ENCODE measurements around the gene BRICD5.

BRICD5 gene

DNA sequence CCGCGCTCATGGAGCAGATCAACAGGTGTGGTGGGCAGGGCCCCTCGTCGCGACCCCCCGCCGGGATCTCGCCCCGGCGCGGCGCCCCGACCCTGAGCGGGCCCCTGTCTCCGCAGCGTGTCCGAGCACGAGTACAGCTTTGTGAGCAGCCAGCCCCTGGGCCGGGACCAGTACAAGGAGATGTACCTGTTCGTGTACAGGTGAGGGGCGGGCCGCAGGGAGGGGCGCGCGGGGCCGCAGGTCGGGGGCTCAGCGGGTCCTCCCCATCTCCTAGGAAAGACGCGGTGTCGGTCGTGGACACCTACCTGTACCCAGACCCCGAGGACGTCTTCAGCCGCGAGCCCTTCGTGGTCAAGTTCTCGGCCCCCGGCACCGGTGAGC, 26.4 kb upstream of the BRICD5 start:
- DNase-seq: no peak

DNA sequence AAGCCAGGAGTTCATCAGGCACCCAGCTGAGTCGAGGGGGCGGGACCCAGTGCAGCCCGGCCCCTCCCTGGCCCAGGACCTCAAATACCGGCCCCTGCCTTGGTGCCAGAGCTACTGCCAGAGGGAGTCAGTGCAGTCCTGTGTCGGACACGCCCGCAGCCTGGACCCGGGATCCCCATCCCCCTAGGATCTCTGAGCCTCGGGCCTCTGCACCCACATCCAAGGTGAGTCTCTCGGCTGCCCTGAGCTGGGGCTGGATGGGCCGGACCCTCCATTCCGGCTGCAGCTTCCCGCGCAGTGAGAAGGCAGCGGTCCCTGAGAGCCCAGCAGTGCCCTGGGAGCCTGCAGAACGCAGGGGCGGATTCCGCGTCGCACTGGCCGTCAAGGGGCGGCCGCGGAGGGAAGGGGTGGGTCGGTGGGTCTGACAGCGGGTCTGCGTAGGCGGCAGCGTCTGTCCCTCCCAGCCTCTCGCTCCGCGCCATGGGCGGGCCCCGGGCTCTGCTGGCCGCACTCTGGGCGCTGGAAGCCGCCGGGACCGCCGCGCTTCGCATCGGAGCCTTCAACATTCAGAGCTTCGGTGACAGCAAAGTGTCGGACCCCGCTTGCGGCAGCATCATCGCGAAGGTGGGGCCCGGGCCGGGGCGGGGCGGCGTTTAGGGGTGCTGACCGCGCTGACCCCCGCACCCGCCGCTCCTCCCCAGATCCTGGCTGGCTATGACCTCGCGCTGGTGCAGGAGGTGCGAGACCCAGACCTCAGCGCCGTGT, 25.9 kb upstream of the BRICD5 start, which contains the start of gene DNASE1L2:
DNASE1L2 (plus strand) TSS at position 108 of the 765 bp plus-strand sequence; CDS start at position 481, 373 bp downstream.
- DNase-seq: no peak

DNA sequence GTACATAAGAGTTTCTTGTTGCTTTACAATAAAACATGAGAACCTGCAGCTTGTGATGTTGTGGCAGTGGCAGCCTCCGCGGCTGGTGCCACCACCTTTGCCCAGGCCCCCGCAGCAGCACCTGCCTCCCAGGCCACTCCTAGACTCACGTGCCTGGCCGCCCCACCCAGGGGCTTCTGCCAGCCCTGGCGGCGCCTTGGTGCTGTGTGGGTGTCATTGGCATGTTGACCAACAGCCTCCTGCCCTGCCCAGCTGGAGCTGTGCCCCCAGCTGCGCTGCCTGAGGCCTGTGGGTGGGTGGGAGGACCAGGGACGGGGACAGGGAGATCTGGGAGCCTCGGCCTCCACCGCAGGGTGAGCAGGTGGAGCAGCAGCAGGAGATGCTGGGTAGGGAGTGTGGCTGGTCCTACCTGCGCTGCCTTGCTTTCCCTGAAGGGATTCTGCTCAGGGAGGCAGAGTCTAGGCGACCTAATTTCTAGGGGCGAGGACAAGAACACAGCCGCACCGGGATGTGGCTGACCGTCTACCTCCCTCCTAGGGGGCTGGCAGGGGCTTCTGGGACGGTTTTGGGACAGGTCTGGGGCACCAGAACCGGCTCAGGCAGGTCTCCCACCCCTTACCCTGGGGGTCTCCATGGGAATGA, 25.2 kb upstream of the BRICD5 start:
- no peak for DNase-seq

DNA sequence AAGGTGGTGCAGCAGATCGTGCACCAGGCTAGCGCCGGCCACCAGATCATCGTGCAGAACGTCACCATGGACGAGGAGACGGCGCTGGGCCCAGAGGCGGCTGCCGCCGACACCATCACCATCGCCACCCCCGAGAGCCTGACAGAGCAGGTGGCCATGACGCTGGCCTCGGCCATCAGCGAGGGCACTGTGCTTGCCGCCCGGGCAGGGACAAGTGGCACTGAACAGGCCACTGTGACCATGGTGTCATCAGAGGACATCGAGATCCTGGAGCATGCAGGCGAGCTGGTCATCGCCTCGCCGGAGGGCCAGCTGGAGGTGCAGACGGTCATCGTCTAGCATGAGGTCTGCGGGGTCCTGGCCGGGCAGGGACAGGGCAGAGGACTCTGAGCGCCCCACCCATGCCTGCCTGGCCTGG, 24.6 kb upstream of the BRICD5 start:
- DNase-seq: no peak

DNA sequence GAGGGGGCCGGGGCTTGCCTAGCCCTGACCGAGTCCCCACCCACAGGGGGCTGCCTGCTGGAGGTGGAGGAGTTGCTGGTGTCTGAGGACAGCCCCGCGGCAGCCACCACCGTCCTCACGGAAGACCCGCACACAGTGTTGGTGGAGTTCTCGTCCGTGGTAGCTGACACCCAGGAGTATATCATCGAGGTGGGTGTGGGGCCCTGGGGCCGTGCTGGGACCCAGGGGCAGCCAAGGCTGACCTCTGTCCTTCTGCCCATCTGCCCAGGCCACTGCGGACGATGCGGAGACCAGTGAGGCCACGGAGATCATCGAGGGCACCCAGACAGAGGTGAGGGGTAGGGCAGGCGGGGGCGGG, 24.1 kb upstream of the BRICD5 start:
- no peak for DNase-seq

DNA sequence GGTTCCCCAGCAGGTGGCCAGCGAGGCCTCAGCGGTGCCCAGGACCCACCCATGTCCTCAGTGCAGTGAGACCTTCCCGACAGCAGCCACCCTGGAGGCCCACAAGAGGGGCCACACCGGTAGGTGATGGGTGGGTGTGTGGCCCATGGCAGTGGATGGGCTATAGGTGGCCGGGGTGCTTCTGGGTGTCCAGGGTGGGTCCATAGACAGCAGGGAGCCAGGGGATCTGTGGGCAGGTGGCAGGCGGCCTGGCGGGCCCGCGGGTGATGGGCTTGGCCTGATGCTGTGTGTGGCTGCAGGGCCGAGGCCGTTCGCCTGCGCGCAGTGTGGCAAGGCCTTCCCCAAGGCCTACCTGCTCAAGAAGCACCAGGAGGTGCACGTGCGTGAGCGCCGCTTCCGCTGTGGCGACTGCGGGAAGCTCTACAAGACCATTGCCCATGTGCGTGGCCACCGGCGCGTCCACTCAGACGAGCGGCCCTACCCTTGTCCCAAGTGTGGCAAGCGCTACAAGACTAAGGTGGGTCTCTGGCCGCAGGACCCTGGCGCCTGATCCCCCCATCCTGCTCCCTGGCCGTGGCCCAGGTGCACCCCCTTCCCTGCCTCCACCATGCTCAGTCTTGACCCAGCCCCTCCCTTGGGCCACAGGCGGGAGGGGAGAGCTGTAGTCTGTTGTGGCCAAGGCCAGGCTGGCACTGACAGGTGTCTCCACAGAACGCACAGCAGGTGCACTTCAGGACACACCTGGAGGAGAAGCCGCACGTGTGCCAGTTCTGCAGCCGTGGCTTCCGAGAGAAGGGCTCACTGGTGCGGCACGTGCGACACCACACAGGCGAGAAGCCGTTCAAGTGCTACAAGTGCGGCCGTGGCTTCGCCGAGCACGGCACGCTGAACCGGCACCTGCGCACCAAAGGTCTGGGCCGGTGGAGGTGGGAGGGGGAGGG, 23.5 kb upstream of the BRICD5 start:
- DNase-seq: no peak

DNA sequence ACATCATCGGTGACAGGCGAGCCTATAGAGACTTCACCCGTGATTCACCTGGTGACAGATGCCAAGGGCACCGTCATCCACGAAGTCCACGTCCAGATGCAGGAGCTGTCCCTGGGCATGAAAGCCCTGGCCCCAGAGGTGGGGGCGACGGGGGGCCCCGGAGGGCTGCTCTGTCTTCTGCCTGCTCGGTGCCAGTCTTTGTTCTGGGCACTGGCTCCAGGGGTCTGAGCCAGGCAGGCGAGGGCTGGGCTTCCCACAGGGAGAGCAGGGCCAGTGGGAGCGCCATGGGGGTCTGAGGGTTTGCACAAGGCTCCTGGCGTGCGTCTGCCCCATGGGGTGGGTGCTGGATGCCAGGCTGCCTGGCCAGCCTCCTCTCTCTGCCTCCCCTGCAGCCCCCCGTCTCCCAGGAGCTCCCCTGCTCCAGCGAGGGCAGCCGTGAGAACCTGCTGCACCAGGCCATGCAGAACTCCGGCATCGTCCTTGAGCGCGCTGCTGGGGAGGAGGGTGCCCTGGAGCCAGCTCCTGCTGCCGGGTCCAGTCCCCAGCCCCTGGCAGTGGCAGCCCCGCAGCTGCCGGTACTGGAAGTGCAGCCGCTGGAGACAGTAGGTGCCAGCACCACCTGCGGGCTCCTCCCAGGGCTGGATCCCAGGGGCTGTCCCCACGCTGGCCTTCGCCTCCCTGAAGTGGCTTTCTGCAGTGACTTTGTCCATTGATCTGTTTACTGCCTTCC, 22.5 kb upstream of the BRICD5 start:
- no peak for DNase-seq

DNA sequence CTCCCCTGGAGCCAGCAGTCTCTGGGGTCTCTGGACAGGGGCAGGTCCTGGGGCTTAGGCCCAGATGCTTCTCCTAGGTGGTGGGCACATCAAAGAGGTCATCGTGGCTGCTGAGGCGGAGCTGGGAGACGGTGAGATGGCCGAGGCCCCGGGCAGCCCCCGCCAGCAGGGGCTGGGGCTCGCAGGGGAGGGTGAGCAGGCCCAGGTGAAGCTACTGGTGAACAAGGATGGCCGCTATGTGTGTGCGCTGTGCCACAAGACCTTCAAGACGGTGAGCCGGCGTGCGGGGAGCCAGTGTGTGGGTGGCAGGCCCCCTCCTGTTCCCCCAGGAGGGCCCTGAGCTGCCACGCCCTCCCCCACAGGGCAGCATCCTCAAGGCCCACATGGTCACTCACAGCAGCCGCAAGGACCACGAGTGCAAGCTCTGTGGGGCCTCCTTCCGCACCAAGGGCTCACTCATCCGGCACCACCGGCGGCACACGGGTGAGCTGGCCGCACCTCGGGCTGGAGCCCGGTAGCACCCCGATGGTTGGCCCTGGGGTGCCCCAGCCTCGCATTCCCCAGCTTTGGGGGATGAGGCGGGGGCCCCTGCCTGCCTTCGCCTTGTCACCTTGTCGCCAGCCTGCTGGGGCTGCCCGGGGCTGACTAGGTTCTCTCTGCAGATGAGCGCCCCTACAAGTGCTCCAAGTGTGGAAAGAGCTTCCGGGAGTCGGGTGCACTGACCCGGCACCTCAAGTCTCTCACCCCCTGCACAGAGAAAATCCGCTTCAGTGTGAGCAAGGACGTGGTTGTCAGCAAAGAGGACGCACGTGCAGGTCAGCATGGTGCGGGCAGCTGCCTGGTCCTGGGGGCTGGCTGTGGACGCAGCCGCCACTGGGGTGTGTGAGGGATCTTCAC, 21.7 kb upstream of the BRICD5 start:
- no peak for DNase-seq

DNA sequence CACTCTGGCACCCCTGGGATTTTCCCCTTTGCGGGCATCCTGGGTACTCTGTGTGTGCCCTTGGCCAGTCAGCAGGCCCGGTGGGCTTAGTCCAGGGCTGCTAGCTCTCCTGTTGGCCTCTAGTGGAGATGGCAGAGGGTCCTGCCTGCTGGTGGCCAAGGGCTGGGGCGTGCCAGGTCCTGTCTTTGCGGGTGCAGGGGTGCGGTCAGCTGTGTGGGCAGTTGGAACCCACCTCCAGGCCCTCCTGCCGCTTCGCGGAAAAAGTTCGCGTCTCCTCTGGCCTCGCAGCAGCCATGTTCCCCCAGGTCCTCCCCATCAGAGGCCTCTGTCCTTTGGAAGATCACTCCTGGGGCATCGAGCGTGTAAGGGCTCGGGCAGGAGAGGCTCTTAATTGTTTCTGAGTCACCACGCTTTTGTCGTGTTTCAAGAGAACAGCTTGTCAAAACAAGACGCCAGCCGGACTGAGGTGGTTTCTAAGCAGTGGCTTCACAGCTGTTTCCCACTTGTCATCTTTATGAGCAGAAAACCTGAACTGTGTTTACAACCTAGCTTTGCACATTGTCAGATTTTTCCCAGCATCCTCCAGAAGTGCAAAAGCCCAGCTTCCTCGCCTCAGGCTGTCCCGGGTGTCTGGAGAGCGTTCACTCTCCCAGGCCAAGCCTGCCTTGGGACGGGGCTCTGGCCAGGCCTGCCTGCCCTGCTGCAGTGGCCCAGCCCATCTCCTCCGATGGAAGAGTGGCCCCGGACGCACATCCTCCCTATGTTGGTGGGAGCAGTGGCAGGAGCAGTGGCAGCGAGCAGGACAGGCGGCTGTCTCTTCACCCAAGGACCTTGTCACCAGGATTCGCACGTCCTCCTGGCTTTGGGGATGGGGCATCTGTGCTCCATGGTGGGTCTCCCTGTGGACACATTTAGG, 20.6 kb upstream of the BRICD5 start:
- DNase-seq: no peak

DNA sequence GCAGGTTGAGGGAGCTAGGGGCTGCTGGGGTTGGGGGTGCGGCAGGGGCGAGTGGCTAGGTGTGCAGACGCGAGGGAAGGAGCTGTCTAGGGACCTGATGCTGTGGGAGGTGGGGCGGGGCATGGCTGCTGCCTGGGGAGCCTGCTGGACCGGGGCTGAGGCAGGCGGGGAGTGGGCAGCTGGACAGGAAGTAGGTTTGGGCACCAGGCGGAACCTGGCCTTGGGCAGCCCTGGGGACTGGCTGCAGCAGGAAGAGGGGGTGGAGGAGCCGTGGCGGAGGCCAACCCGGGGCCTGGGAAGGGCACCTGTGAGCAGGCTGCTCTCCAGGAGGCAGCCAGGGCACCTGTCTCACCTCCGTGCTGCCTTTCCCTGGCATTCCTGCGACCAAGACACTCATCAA, 19.7 kb upstream of the BRICD5 start:
- no peak for DNase-seq

DNA sequence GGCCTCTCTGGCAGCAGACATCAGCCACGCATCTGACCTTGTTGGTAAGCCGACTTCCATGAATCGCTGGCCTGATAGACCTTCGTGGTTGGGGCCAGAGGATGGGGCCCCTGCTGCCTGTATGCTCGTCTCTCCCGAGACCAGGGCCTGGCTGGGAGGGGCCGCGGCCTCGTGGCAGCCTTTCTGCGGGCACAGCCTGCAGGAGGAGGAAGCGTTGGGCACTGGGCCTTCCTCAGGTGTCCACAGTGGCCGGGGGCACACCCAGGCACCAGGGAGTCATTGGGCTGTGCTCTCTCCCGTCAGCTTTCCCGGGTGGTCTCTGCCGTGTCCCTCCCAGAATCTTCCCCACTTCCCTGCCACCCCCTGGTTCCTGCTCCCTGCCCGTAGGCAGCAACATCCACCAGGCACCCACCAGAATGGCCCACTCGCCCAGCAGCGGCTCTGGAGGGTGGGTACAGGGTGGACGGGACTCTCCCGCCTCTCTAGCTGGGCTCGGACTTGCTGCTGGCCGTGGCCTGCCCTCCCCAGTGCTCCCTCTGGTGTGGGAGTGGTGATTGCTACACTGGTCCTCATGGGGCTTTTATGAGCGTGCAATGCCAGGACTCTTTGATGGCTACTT, 19.1 kb upstream of the BRICD5 start:
- DNase-seq: no peak

DNA sequence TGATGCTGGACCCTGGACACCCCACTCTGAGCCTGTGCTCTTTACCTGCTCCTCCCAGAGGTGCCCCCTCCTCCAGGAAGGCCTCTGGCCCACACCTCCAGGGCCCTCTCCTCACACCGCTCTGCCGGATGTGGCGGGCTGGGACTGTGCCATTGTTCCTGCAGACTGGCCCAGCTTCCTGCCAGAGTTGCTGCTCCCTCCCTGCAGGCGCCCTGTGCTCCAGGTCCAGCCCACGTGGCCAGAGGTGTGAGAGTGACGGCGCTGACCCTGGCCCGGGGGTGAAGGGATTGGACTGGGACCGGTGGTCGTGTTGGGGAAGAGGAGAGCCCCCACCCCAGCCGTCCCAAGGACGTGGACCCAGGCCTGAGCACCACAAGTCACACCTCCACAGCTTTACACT, 18.4 kb upstream of the BRICD5 start:
- DNase-seq: no peak

DNA sequence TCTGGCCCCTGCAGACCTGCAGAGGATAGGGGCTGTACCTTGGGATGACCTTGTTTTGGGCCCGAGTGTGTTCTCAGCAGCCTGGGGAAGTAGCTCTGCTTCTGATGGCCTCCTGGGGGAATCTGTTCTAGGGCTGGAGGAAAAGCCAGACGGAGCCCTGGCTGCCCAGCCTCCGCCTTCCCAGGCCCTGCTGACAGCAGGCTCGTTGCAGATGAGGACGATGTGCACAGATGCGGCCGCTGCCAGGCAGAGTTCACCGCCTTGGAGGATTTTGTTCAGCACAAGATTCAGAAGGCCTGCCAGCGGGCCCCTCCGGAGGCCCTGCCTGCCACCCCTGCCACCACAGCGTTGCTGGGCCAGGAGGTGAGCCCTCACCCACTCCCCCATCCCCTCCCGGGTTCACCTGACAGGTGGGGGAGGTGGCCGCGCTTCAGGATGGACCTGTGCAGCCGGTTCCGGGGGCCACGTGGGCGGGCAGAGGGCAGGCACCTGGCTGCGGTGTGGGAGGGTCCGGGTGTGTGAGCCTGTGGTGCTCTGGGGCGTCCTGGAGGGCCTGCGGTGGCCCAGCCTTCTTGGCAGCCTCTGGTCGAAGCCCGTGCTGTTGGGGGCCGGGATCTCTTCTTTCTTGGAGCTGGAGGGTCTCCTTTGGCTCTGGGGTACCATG, 17.6 kb upstream of the BRICD5 start:
- no peak for DNase-seq

DNA sequence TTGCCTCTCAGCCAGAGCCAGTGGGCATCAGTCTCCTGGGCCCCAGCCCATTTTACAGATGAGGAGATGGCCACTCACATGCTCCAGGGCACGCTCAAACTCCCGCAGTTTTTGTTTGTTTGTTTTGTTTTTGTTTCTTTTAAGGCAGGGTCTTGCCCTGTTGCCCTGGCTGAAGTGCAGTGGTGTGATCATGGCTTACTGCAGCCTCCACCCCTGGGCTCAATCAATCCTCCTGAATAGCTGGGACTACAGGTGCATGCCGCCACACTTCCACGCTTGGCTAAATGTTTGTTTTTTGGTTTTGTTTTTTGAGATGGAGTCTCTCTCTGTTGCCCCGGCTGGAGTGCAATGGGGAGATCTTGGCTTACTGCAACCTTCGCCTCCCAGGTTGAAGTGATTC, 16.3 kb upstream of the BRICD5 start:
- DNase-seq: no peak

DNA sequence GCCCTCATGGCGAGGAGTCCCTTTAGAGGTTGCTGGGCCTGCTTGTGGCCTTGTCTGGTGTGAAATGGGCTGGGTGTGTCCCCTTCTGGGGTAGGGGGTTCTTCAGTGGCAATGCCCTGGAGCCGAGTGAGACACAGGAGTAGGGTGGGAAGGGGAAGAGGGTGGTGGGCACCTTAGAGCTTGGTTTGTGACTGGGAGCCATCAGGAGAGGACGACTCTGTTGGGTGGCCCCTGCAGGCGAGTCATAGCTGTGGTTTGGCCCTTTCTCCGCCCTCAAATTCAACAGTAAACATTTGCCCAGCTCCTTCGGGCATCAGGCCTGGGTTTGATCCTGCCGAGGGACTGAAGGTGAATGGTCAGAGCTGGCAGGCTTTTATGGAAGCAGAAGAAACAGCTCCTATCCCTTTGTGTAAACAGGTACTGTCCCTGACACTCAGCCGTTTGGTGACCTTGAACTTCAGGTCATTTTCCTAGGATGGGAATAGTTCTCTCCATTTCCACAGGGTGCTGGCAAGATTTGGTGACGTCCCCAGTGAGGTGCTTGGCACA, 15.7 kb upstream of the BRICD5 start:
- DNase-seq: no peak

DNA sequence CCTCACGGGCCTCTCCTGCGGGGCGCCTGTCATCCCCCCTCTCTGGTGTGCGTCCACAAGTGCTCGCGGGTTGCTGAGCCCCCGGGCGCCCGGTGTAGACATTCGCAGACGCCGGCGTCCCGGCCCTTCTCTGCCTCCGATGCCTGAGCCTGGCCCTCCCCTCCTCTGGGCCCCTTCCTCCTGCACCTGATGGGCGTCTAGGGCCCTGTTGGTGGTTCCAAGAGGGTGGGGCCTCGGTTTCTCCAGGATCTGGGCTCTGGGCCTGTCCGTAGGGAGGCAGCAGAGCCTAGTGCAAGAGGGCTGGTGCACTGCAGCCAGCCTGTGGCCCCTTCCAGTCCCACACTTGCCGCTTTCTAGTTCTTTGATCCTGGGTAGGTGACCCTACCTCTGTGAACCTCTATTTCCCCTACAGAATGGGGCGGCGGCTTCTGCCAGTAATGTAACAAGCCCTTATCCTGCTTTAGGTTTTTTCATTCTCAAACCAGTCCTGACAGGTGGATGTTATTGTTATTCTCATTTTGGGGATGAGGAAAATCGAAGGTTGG, 13.4 kb upstream of the BRICD5 start:
- DNase-seq: no peak

DNA sequence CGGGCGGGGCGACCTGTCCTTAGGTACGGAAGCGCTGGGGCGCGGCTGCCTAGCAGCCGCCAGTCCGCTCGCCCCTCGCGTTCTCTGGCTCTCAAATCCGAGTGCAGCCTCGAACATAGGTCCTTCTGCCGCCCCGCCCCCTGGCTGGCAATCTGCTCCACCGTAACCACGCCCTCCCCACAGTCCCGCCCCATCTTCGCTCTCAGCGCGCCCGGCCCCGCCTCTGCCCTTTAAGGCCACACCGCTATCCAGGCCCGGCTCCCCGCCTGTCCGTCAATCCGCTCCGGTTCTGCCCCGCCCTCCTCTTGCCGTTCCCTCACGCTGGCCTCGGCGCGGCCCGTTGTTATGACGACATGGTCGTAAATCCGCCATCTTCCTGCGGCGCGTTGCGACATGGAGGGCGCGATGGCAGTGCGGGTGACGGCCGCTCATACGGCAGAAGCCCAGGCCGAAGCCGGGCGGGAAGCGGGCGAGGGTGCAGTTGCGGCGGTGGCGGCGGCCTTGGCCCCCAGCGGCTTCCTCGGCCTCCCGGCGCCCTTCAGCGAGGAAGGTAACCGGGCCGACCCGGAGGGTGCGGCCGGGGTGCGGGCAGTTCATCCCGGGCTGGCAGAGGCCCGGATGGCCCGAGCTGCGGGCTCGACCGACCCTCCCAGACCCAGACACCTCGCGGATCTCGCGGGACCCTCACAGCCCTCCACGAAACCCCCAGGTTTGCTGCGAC, 12.7 kb upstream of the BRICD5 start, which contains the start of gene E4F1:
E4F1 (plus strand) TSS at position 371 of the 721 bp plus-strand sequence; CDS start at position 394, 23 bp downstream.
- peak; percentile 99 to 100 for DNase-seq

DNA sequence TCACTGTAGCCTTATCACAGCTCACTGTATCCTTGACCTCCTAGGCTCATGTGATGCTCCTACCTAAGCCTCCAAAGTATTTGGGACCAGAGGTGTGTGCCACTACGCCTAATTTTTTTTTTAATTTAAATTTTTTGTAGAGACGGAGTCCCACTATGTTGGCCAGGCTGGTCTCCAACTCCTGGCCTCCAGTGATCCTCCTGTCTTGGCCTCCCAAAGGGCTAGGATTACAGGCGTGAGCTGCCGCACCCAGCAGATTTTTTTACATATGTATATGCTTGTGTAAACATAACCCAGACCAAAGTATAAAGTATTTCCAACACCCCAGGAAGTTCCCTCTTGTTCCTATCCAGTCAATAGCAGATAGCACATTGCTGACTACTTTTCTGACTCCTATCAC, 5.7 kb upstream of the BRICD5 start:
- DNase-seq: no peak

DNA sequence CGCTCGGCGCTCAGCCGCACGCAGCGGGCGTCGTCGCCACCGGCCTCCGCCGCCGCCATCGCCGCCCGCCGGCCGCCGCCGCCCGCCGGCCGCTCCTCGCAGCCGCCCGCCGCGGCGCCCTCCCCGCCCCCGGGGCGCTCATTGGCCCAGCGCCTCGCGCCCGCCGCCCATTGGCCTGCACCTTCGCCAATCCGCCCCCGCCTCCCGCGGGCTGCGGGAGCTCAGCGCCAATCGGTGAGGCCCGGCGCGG, 4.0 kb upstream of the BRICD5 start, which contains the start of gene PGP:
PGP (minus strand) TSS at position 122 of the 250 bp plus-strand sequence; CDS start at position 59, 63 bp downstream.
- no peak for DNase-seq

Data from NCI-H1930 (cell line).